ENCODE measurements around the gene NPAS2. TPM values are rescaled to one million over a fixed set of nuclear protein-coding genes. Genes with fewer than 3 reads are reported as not detected.

Gene NPAS2
- total RNA-seq, 1 donor: 8.7 TPM

GRCh38 chr2:100807707-100808106 is 12.2 kb upstream of the NPAS2 start:
- Histone ChIP-seq H3K4me3 (ENCODE audit: insufficient read depth, low read length) (no peak overlapping the region), H4K20me1 (ENCODE audit: insufficient read depth, low read length) (no peaks in the 10 kb centered on the region), H3K4me2 (ENCODE audit: insufficient read depth, low read length) (no peak overlapping the region), H3K9me3 (ENCODE audit: low read depth, low read length) (no peaks in the 10 kb centered on the region), H3K79me2 (ENCODE audit: insufficient read depth, low read length) (no peaks in the 10 kb centered on the region), H2AFZ (ENCODE audit: low read length) (no peak overlapping the region), H3K27me3 (ENCODE audit: insufficient read depth, low read length) (peaks cover 5% of the 10 kb centered on the region), H3K36me3 (ENCODE audit: insufficient read depth, low read length) (no peaks in the 10 kb centered on the region), H3K4me1 (ENCODE audit: insufficient read depth, low read length) (no peaks in the 10 kb centered on the region), H3K27ac (ENCODE audit: low read depth, low read length) (no peak overlapping the region)
- DNase-seq (ENCODE audit: insufficient read length, low spot score, missing footprints): no peak
- TF ChIP-seq CTCF (IDR thresholded peaks at IDR 0.05; ENCODE audit: extremely low read depth, low read depth, low read length): no peak

GRCh38 chr2:100808582-100808981 is 11.4 kb upstream of the NPAS2 start:
- peaks cover 4% of the 10 kb centered on the region for H3K4me1 ChIP-seq (ENCODE audit: insufficient read depth, low read length)

GRCh38 chr2:100809506-100809905 is 10.4 kb upstream of the NPAS2 start:
- Histone ChIP-seq H3K9me3 (ENCODE audit: low read depth, low read length) (no peaks in the 10 kb centered on the region), H3K79me2 (ENCODE audit: insufficient read depth, low read length) (no peaks in the 10 kb centered on the region), H3K27me3 (ENCODE audit: insufficient read depth, low read length) (peaks cover 5% of the 10 kb centered on the region), H2AFZ (ENCODE audit: low read length) (no peak overlapping the region), H3K27ac (ENCODE audit: low read depth, low read length) (no peak overlapping the region), H3K36me3 (ENCODE audit: insufficient read depth, low read length) (no peaks in the 10 kb centered on the region), H4K20me1 (ENCODE audit: insufficient read depth, low read length) (no peaks in the 10 kb centered on the region), H3K4me2 (ENCODE audit: insufficient read depth, low read length) (no peak overlapping the region), H3K4me3 (ENCODE audit: insufficient read depth, low read length) (no peak overlapping the region), H3K4me1 (ENCODE audit: insufficient read depth, low read length) (peaks cover 4% of the 10 kb centered on the region)
- DNase-seq (ENCODE audit: insufficient read length, low spot score, missing footprints): no peak
- no peak for TF ChIP-seq CTCF (IDR thresholded peaks at IDR 0.05; ENCODE audit: extremely low read depth, low read depth, low read length)

More at GRCh38 chr2:100808582-100808981, 11.4 kb upstream of the NPAS2 start:
- Histone ChIP-seq H3K9me3 (ENCODE audit: low read depth, low read length) (no peaks in the 10 kb centered on the region), H3K36me3 (ENCODE audit: insufficient read depth, low read length) (no peaks in the 10 kb centered on the region), H3K79me2 (ENCODE audit: insufficient read depth, low read length) (no peaks in the 10 kb centered on the region), H3K27me3 (ENCODE audit: insufficient read depth, low read length) (peaks cover 5% of the 10 kb centered on the region), H3K4me3 (ENCODE audit: insufficient read depth, low read length) (no peak overlapping the region), H3K27ac (ENCODE audit: low read depth, low read length) (no peak overlapping the region), H3K4me2 (ENCODE audit: insufficient read depth, low read length) (no peak overlapping the region), H2AFZ (ENCODE audit: low read length) (no peak overlapping the region), H4K20me1 (ENCODE audit: insufficient read depth, low read length) (no peaks in the 10 kb centered on the region)
- DNase-seq (ENCODE audit: insufficient read length, low spot score, missing footprints): no peak
- no peak for TF ChIP-seq CTCF (IDR thresholded peaks at IDR 0.05; ENCODE audit: extremely low read depth, low read depth, low read length)

- no peak overlapping the region for H3K27ac ChIP-seq (ENCODE audit: low read depth, low read length)
- H3K27me3 ChIP-seq (ENCODE audit: insufficient read depth, low read length): peaks cover 5% of the 10 kb centered on the region
- no peaks in the 10 kb centered on the region for H3K79me2 ChIP-seq (ENCODE audit: insufficient read depth, low read length)
- H3K4me3 ChIP-seq (ENCODE audit: insufficient read depth, low read length): no peak overlapping the region
- H3K4me1 ChIP-seq (ENCODE audit: insufficient read depth, low read length): peaks cover 4% of the 10 kb centered on the region
- no peak for DNase-seq (ENCODE audit: insufficient read length, low spot score, missing footprints)
- H3K36me3 ChIP-seq (ENCODE audit: insufficient read depth, low read length): no peaks in the 10 kb centered on the region
- H3K4me2 ChIP-seq (ENCODE audit: insufficient read depth, low read length): no peak overlapping the region
- H3K9me3 ChIP-seq (ENCODE audit: low read depth, low read length): no peaks in the 10 kb centered on the region
- H4K20me1 ChIP-seq (ENCODE audit: insufficient read depth, low read length): no peaks in the 10 kb centered on the region
- no peak for TF ChIP-seq CTCF (IDR thresholded peaks at IDR 0.05; ENCODE audit: extremely low read depth, low read depth, low read length)
- no peak overlapping the region for H2AFZ ChIP-seq (ENCODE audit: low read length)
These were observed 9.3 kb upstream of the NPAS2 start for GRCh38 chr2:100810603-100811145.

Measured in osteoblast (primary cell).